HepG2 (cell line): ENCODE results near the gene ZMPSTE24. TPM values are rescaled to one million over a fixed set of nuclear protein-coding genes. Genes with fewer than 3 reads are reported as not detected.
A peak's percentile ranks its signal among the peaks of the same experiment; 100 is the strongest.

Experiments
- BORCS8-MEF2B ChIP-seq: sonication (generic); formaldehyde crosslinking; IDR thresholded peaks from 2 replicates; pipeline ENCODE4 v1.8.0; 2022; ENCODE audit warnings: mild to moderate bottlenecking, missing genetic modification reagents
- MAFF ChIP-seq: IDR thresholded peaks from 2 replicates; pipeline ENCODE4 v1.6.1; 2011; ENCODE audit warnings: low read depth, low read length, improper control_type of control experiment
- MAFK ChIP-seq, 2 experiments: IDR thresholded peaks in 1 of 2; conservative IDR thresholded peaks in 1 of 2; 2 replicates each; pipeline ENCODE4 v1.6.1; 2011; ENCODE audit warnings: improper control_type of control experiment in 2 of 2, low read length in 2 of 2
- MTF1 ChIP-seq: sonication (generic); formaldehyde crosslinking; IDR thresholded peaks from 2 replicates; pipeline ENCODE4 v1.5.0; 2020; ENCODE audit warnings: missing genetic modification reagents
- NFKB2 ChIP-seq: sonication (generic); formaldehyde crosslinking; IDR thresholded peaks from 2 replicates; pipeline ENCODE4 v1.4.0; 2020; ENCODE audit warnings: missing genetic modification reagents, borderline replicate concordance
- PITX1 ChIP-seq: sonication (generic); formaldehyde crosslinking; IDR thresholded peaks from 2 replicates; pipeline ENCODE4 v1.5.1; 2020; ENCODE audit warnings: mild to moderate bottlenecking, missing genetic modification reagents
- RBM39 ChIP-seq: fragments of 200-400 bp; formaldehyde crosslinking; IDR thresholded peaks from one replicate; pipeline ENCODE4 v1.6.1; 2018; ENCODE audit warnings: antibody characterized with exemption, mild to moderate bottlenecking, low read depth, low read length; ENCODE audit not compliant: poor library complexity, severe bottlenecking
- SP5 ChIP-seq: IDR thresholded peaks from 2 replicates; pipeline ENCODE4 v1.6.1; 2016; ENCODE audit warnings: low read depth, borderline replicate concordance
- TSC22D2 ChIP-seq: sonication (generic); formaldehyde crosslinking; IDR thresholded peaks from 2 replicates; pipeline ENCODE4 v1.5.1; 2020; ENCODE audit warnings: missing genetic modification reagents, mild to moderate bottlenecking, borderline replicate concordance
- ZIK1 ChIP-seq: sonication (generic); formaldehyde crosslinking; IDR thresholded peaks from 2 replicates; pipeline ENCODE4 v1.5.0; 2020; ENCODE audit warnings: mild to moderate bottlenecking, low read depth, missing genetic modification reagents, borderline replicate concordance
- ZNF550 ChIP-seq: sonication (generic); formaldehyde crosslinking; IDR thresholded peaks from 2 replicates; pipeline ENCODE4 v1.4.0; 2020; ENCODE audit warnings: mild to moderate bottlenecking, missing genetic modification reagents, borderline replicate concordance
- ZNF841 ChIP-seq: sonication (generic); formaldehyde crosslinking; IDR thresholded peaks from 2 replicates; pipeline ENCODE4 v1.8.1; 2023; ENCODE audit warnings: missing genetic modification reagents, borderline replicate concordance
- polyA plus RNA-seq, 8 experiments: library from polyadenylated mRNA; depleted of rRNA in 3 of 8; stranded (reverse) in 7 of 8; unstranded in 1 of 8; fragments of >200 nt; fragmentation: Illumina TruSeq in 4 of 8; extraction: Trizol in 4 of 8; gene quantifications; 2 replicates each; pipeline versions ENCODE4 v1.2.1 to v1.2.3, GENCODE V29; 2011 to 2016; ENCODE audit warnings: low read depth in 4 of 8, missing spikeins in 1 of 8, mixed read lengths in 1 of 8; ENCODE audit not compliant: insufficient read depth in 1 of 8
- total RNA-seq, 5 experiments: library from RNA; depleted of rRNA; stranded (reverse); fragments of >200 nt; fragmentation: Illumina TruSeq; extraction: Trizol; gene quantifications; 2 replicates each; pipeline ENCODE4 v1.2.3, GENCODE V29; 2016; ENCODE audit warnings: low read depth in 1 of 5
- TF ChIP-seq, protein P1 (sequence below): IDR thresholded peaks from 2 replicates; pipeline ENCODE4 v1.6.1; 2016; ENCODE audit warnings: low read depth, control low read depth
- TF ChIP-seq, protein P2 (sequence below): sonication (generic); formaldehyde crosslinking; IDR thresholded peaks from 2 replicates; pipeline ENCODE4 v1.4.0; 2020; ENCODE audit warnings: missing genetic modification reagents
- TF ChIP-seq, protein P3 (sequence below): sonication (generic); formaldehyde crosslinking; IDR thresholded peaks from 2 replicates; pipeline ENCODE4 v1.4.0; 2020; ENCODE audit warnings: mild to moderate bottlenecking, missing genetic modification reagents
- TF ChIP-seq, protein P4 (sequence below): sonication (generic); formaldehyde crosslinking; IDR thresholded peaks from 2 replicates; pipeline ENCODE4 v1.4.0; 2020; ENCODE audit warnings: missing genetic modification reagents, borderline replicate concordance
- TF ChIP-seq, protein P5 (sequence below): sonication (generic); formaldehyde crosslinking; IDR thresholded peaks from 2 replicates; pipeline ENCODE4 v1.5.0; 2020; ENCODE audit warnings: missing genetic modification reagents

The ZMPSTE24 gene
- total and polyA plus RNA-seq, 2 of the 13 experiments (the other 11 are each of a cell fraction or from before 2014, with no cell fraction given) = 13.6 to 60.2 TPM

DNA sequence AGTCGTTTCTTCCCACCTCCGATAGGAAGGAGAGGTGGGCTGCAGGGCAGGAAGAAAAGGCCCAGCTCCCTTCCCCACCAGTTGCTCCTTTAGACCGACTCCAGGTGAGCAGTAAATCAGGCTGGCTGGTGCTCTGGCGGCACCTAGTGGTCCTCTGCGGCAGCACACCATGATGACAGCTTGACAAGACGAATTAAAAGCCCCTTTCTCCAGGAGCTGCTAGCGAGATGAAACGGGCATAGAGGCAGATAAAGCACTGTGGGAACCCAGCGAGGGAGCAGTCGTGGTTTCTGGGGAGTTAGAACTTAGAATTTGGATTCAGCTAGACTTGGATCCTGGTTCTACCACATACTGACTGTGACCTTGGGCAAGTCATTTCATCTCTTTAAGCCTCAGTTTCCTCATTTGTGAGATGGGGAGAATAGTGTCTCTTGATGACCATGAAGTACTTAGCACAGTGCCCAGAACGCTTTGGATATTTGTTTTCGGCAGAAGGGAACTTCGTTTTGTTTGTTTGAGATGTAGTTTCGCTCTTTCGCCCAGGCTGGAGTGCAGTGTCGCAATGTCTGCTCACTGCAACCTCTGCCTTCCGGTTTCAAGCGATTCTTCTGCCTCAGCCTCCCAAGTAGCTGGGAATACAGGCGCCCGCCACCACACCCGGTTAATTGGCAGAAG, 80.8 kb downstream of the ZMPSTE24 start (continued):
- TF ChIP-seq, protein P1, sequence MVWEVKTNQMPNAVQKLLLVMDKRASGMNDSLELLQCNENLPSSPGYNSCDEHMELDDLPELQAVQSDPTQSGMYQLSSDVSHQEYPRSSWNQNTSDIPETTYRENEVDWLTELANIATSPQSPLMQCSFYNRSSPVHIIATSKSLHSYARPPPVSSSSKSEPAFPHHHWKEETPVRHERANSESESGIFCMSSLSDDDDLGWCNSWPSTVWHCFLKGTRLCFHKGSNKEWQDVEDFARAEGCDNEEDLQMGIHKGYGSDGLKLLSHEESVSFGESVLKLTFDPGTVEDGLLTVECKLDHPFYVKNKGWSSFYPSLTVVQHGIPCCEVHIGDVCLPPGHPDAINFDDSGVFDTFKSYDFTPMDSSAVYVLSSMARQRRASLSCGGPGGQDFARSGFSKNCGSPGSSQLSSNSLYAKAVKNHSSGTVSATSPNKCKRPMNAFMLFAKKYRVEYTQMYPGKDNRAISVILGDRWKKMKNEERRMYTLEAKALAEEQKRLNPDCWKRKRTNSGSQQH = no peak
- TF ChIP-seq PITX1 (CRISPR knock-in tag) (peak; percentile 30; the same call in 1 of the 2 replicates), ZNF841 (CRISPR knock-in tag) (no peak), BORCS8-MEF2B (CRISPR knock-in tag) (no peak), SP5 (CRISPR knock-in tag) (no peak), ZIK1 (CRISPR knock-in tag) (no peak), NFKB2 (CRISPR knock-in tag) (no peak), MAFK (conservative IDR thresholded peaks at IDR 0.05 in 1 of 2, IDR thresholded peaks at IDR 0.05 in 1 of 2; ENCODE audit: low read length in 2 of 2) (no peak), MAFF (no peak), ZNF550 (CRISPR knock-in tag) (no peak), MTF1 (no peak), RBM39 (no peak), TSC22D2 (CRISPR knock-in tag) (no peak)
- TF ChIP-seq, protein P2, sequence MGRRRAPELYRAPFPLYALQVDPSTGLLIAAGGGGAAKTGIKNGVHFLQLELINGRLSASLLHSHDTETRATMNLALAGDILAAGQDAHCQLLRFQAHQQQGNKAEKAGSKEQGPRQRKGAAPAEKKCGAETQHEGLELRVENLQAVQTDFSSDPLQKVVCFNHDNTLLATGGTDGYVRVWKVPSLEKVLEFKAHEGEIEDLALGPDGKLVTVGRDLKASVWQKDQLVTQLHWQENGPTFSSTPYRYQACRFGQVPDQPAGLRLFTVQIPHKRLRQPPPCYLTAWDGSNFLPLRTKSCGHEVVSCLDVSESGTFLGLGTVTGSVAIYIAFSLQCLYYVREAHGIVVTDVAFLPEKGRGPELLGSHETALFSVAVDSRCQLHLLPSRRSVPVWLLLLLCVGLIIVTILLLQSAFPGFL (CRISPR knock-in tag) = no peak
- TF ChIP-seq, protein P3, sequence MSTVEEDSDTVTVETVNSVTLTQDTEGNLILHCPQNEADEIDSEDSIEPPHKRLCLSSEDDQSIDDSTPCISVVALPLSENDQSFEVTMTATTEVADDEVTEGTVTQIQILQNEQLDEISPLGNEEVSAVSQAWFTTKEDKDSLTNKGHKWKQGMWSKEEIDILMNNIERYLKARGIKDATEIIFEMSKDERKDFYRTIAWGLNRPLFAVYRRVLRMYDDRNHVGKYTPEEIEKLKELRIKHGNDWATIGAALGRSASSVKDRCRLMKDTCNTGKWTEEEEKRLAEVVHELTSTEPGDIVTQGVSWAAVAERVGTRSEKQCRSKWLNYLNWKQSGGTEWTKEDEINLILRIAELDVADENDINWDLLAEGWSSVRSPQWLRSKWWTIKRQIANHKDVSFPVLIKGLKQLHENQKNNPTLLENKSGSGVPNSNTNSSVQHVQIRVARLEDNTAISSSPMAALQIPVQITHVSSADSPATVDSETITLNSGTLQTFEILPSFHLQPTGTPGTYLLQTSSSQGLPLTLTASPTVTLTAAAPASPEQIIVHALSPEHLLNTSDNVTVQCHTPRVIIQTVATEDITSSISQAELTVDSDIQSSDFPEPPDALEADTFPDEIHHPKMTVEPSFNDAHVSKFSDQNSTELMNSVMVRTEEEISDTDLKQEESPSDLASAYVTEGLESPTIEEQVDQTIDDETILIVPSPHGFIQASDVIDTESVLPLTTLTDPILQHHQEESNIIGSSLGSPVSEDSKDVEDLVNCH (CRISPR knock-in tag) = no peak
- TF ChIP-seq, protein P4, sequence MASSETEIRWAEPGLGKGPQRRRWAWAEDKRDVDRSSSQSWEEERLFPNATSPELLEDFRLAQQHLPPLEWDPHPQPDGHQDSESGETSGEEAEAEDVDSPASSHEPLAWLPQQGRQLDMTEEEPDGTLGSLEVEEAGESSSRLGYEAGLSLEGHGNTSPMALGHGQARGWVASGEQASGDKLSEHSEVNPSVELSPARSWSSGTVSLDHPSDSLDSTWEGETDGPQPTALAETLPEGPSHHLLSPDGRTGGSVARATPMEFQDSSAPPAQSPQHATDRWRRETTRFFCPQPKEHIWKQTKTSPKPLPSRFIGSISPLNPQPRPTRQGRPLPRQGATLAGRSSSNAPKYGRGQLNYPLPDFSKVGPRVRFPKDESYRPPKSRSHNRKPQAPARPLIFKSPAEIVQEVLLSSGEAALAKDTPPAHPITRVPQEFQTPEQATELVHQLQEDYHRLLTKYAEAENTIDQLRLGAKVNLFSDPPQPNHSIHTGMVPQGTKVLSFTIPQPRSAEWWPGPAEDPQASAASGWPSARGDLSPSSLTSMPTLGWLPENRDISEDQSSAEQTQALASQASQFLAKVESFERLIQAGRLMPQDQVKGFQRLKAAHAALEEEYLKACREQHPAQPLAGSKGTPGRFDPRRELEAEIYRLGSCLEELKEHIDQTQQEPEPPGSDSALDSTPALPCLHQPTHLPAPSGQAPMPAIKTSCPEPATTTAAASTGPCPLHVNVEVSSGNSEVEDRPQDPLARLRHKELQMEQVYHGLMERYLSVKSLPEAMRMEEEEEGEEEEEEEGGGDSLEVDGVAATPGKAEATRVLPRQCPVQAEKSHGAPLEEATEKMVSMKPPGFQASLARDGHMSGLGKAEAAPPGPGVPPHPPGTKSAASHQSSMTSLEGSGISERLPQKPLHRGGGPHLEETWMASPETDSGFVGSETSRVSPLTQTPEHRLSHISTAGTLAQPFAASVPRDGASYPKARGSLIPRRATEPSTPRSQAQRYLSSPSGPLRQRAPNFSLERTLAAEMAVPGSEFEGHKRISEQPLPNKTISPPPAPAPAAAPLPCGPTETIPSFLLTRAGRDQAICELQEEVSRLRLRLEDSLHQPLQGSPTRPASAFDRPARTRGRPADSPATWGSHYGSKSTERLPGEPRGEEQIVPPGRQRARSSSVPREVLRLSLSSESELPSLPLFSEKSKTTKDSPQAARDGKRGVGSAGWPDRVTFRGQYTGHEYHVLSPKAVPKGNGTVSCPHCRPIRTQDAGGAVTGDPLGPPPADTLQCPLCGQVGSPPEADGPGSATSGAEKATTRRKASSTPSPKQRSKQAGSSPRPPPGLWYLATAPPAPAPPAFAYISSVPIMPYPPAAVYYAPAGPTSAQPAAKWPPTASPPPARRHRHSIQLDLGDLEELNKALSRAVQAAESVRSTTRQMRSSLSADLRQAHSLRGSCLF (CRISPR knock-in tag) = no peak
- TF ChIP-seq, protein P5, sequence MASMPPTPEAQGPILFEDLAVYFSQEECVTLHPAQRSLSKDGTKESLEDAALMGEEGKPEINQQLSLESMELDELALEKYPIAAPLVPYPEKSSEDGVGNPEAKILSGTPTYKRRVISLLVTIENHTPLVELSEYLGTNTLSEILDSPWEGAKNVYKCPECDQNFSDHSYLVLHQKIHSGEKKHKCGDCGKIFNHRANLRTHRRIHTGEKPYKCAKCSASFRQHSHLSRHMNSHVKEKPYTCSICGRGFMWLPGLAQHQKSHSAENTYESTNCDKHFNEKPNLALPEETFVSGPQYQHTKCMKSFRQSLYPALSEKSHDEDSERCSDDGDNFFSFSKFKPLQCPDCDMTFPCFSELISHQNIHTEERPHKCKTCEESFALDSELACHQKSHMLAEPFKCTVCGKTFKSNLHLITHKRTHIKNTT = no peak
